ENCODE measurements around the gene CALHM3.

GRCh38 chr10:103469201-103469600, 9.8 kb downstream of the CALHM3 start:
- TF ChIP-seq EZH2phosphoT487 (IDR thresholded peaks at IDR 0.05; ENCODE audit: low read depth, severe bottlenecking, unreplicated experiment) (no peak), CTCF (IDR thresholded peaks at IDR 0.05; ENCODE audit: poor library complexity) (no peak), EZH2 (IDR thresholded peaks at IDR 0.05; ENCODE audit: borderline replicate concordance) (no peak)

All from hepatocyte (in vitro differentiated cells).